SH-SY5Y (cell line): ENCODE data around the gene SMCR8.

ENCODE experiments used
- GATA2 ChIP-seq: IDR thresholded peaks from 2 replicates; pipeline ENCODE4 v1.6.1; 2011; ENCODE audit warnings: mild to moderate bottlenecking, low read depth, low read length
- GATA3 ChIP-seq: IDR thresholded peaks from 2 replicates; pipeline ENCODE4 v1.6.1; 2011; ENCODE audit warnings: low read depth, mild to moderate bottlenecking, low read length, moderate library complexity

SMCR8 gene

GRCh38 chr17:18364166-18364565, 49.1 kb downstream of the SMCR8 start:
- no peak for TF ChIP-seq GATA3
- no peak for TF ChIP-seq GATA2

- TF ChIP-seq GATA3, result no peak
- no peak for TF ChIP-seq GATA2
Observed at GRCh38 chr17:18368946-18369345, 53.9 kb downstream of the SMCR8 start.

GRCh38 chr17:18370761-18371160, 55.7 kb downstream of the SMCR8 start:
- TF ChIP-seq GATA3 (no peak), GATA2 (no peak)

- no peak for TF ChIP-seq GATA3
- no peak for TF ChIP-seq GATA2
Observed at GRCh38 chr17:18371455-18371854, 56.4 kb downstream of the SMCR8 start.

- TF ChIP-seq GATA2 (no peak), GATA3 (no peak)
Observed at GRCh38 chr17:18374216-18374615, 59.1 kb downstream of the SMCR8 start.
